SU-DHL-6 (cell line): ENCODE measurements around the gene CYB5R4.

Source experiments
- H2AFZ ChIP-seq: fragments of 200-600 bp; sonication (generic); 2 replicates; pipeline ENCODE4 v1.6.1; 2014; ENCODE audit warnings: low read depth, mild to moderate bottlenecking, moderate library complexity, mixed read lengths, antibody characterized with exemption, low read length; ENCODE audit not compliant: severe bottlenecking
- H3F3A ChIP-seq: fragments of 200-600 bp; shearing (Covaris generic); 2 replicates; pipeline ENCODE4 v1.6.0; 2016; ENCODE audit warnings: antibody characterized with exemption, mild to moderate bottlenecking; ENCODE audit not compliant: insufficient read depth
- H3K27ac ChIP-seq: fragments of 200-600 bp; sonication (generic); 2 replicates; pipeline ENCODE4 v1.5.1; 2016; ENCODE audit warnings: low read depth, mild to moderate bottlenecking, low read length, moderate library complexity, mixed read lengths
- H3K27me3 ChIP-seq: fragments of 200-600 bp; sonication (generic), shearing (Covaris generic); 2 replicates; pipeline ENCODE4 v1.6.0; 2014; ENCODE audit warnings: mild to moderate bottlenecking, low read length
- H3K36me3 ChIP-seq: fragments of 200-600 bp; sonication (generic); 2 replicates; pipeline ENCODE4 v1.6.1; 2014; ENCODE audit warnings: mild to moderate bottlenecking, low read length, mixed read lengths
- H3K4me2 ChIP-seq: fragments of 300-600, 200-600 bp; shearing (Covaris generic), sonication (generic); 2 replicates; pipeline ENCODE4 v1.6.0; 2014; ENCODE audit warnings: low read length, low read depth, mild to moderate bottlenecking; ENCODE audit not compliant: poor library complexity, severe bottlenecking
- H3K4me3 ChIP-seq: fragments of 200-600 bp; sonication (generic); 2 replicates; pipeline ENCODE4 v1.5.1; 2014; ENCODE audit warnings: antibody characterized with exemption, low read length, mild to moderate bottlenecking, mixed read lengths; ENCODE audit not compliant: insufficient read depth, poor library complexity, severe bottlenecking
- H3K79me2 ChIP-seq: fragments of 200-600 bp; sonication (generic); 2 replicates; pipeline ENCODE4 v1.6.1; 2014; ENCODE audit warnings: mild to moderate bottlenecking, low read length, moderate library complexity; ENCODE audit not compliant: insufficient read depth
- H3K9ac ChIP-seq: fragments of 200-600 bp; sonication (generic); 2 replicates; pipeline ENCODE4 v1.7.0; 2014; ENCODE audit warnings: mild to moderate bottlenecking, low read length
- H3K9me2 ChIP-seq: fragments of 200-600 bp; sonication (generic); replicated peaks from 2 replicates; pipeline ENCODE4 v1.6.1; 2014; ENCODE audit warnings: low read length; ENCODE audit not compliant: insufficient read depth
- H3K9me3 ChIP-seq: fragments of 200-600 bp; sonication (generic); 2 replicates; pipeline ENCODE4 v1.6.1; 2014; ENCODE audit warnings: low read length, mixed read lengths; ENCODE audit not compliant: insufficient read depth
- H4K20me1 ChIP-seq: fragments of 200-600 bp; sonication (generic); 2 replicates; pipeline ENCODE4 v1.6.1; 2014; ENCODE audit warnings: low read depth, mild to moderate bottlenecking, antibody characterized with exemption, low read length, moderate library complexity, mixed read lengths
- CTCF ChIP-seq: fragments of 200-600 bp; sonication (generic); IDR thresholded peaks from one replicate; pipeline ENCODE4 v1.5.1; 2017; ENCODE audit warnings: antibody characterized with exemption, mild to moderate bottlenecking, low read length, moderate library complexity; ENCODE audit not compliant: insufficient read depth, poor library complexity, severe bottlenecking
- EZH2phosphoT487 ChIP-seq: fragments of 200-600 bp; sonication (generic), shearing (Covaris generic); conservative IDR thresholded peaks from 2 replicates; pipeline ENCODE4 v1.6.1; 2018; ENCODE audit warnings: mild to moderate bottlenecking, antibody characterized with exemption, low read length, moderate library complexity, mixed read lengths

Gene CYB5R4

GRCh38 chr6:83883240-83883639 is 23.8 kb downstream of the CYB5R4 start:
- peaks cover 14% of the 10 kb centered on the region; the same call in 1 of the 2 replicates for H3F3A ChIP-seq
- peaks cover 88% of the 10 kb centered on the region for H3K79me2 ChIP-seq
- H3K9me2 ChIP-seq = no peaks in the 10 kb centered on the region
- H3K27me3 ChIP-seq = no peaks in the 10 kb centered on the region
- no peaks in the 10 kb centered on the region for H3K36me3 ChIP-seq
- H3K4me3 ChIP-seq = no peak overlapping the region
- no peaks in the 10 kb centered on the region for H3K9me3 ChIP-seq
- TF ChIP-seq CTCF (no peak), EZH2phosphoT487 (no peak)
- no peak overlapping the region for H3K4me2 ChIP-seq
- no peak overlapping the region for H3K27ac ChIP-seq
- H2AFZ ChIP-seq = no peak overlapping the region
- H4K20me1 ChIP-seq = peaks cover 39% of the 10 kb centered on the region
- no peak overlapping the region for H3K9ac ChIP-seq

- Histone ChIP-seq H3K27ac (no peak overlapping the region), H3K9me3 (no peaks in the 10 kb centered on the region), H3K4me3 (no peak overlapping the region), H3K36me3 (no peaks in the 10 kb centered on the region), H3K9ac (no peak overlapping the region), H3K9me2 (no peaks in the 10 kb centered on the region), H3K4me2 (no peak overlapping the region), H3F3A (peaks cover 14% of the 10 kb centered on the region; the same call in 1 of the 2 replicates), H2AFZ (no peak overlapping the region), H4K20me1 (peaks cover 39% of the 10 kb centered on the region), H3K79me2 (peaks cover 89% of the 10 kb centered on the region), H3K27me3 (no peaks in the 10 kb centered on the region)
- TF ChIP-seq EZH2phosphoT487 (no peak), CTCF (no peak)
These were observed 25.0 kb downstream of the CYB5R4 start for GRCh38 chr6:83884523-83884922.

GRCh38 chr6:83885984-83886383 is 26.5 kb downstream of the CYB5R4 start:
- Histone ChIP-seq H3K79me2 (peaks cover 89% of the 10 kb centered on the region), H4K20me1 (peaks cover 34% of the 10 kb centered on the region), H3K27me3 (no peaks in the 10 kb centered on the region), H2AFZ (no peak overlapping the region), H3F3A (peaks cover 14% of the 10 kb centered on the region; the same call in 1 of the 2 replicates), H3K9me2 (no peaks in the 10 kb centered on the region), H3K9me3 (no peaks in the 10 kb centered on the region), H3K27ac (no peak overlapping the region), H3K4me3 (no peak overlapping the region), H3K4me2 (no peak overlapping the region), H3K9ac (no peak overlapping the region), H3K36me3 (no peaks in the 10 kb centered on the region)
- TF ChIP-seq CTCF (no peak), EZH2phosphoT487 (no peak)
